LNCAP (cell line): ENCODE results near the gene SGMS2.

ENCODE experiments used
- CTCF ChIP-seq: fragments of 450-650 bp; IDR thresholded peaks from 2 replicates; pipeline ENCODE4 v1.5.1; 2017; ENCODE audit warnings: mild to moderate bottlenecking

The SGMS2 gene

GRCh38 chr4:107870916-107871786, 46.4 kb downstream of the SGMS2 start:
- TF ChIP-seq CTCF = no peak

GRCh38 chr4:107874024-107874423, 49.3 kb downstream of the SGMS2 start:
- no peak for TF ChIP-seq CTCF

GRCh38 chr4:107876099-107876498, 51.4 kb downstream of the SGMS2 start:
- TF ChIP-seq CTCF = no peak

- TF ChIP-seq CTCF = no peak
These were observed 52.6 kb downstream of the SGMS2 start for GRCh38 chr4:107877361-107877760.

- no peak for TF ChIP-seq CTCF
These were observed 61.1 kb downstream of the SGMS2 start for GRCh38 chr4:107885865-107886264.

GRCh38 chr4:107888237-107888636, 63.5 kb downstream of the SGMS2 start:
- no peak for TF ChIP-seq CTCF

- TF ChIP-seq CTCF = no peak
These were observed 66.0 kb downstream of the SGMS2 start for GRCh38 chr4:107890779-107891178.

- TF ChIP-seq CTCF = no peak
These were observed 66.6 kb downstream of the SGMS2 start for GRCh38 chr4:107891299-107891698.
